ENCODE results near the gene CACNA1E.

GRCh38 chr1:181849071-181849470, 365.8 kb downstream of the CACNA1E start:
- TF ChIP-seq POLR2A (IDR thresholded peaks at IDR 0.05; ENCODE audit: low read depth, low read length) (no peak), CTCF (conservative IDR thresholded peaks at IDR 0.05; ENCODE audit: low read depth, low read length) (no peak), CEBPB (IDR thresholded peaks at IDR 0.05; ENCODE audit: low read depth, low read length) (no peak), SMC3 (IDR thresholded peaks at IDR 0.05; ENCODE audit: low read depth, low read length) (no peak), MAZ (IDR thresholded peaks at IDR 0.05; ENCODE audit: borderline replicate concordance, low read depth, low read length) (no peak), USF2 (IDR thresholded peaks at IDR 0.05; ENCODE audit: low read depth, low read length) (no peak), RFX5 (IDR thresholded peaks at IDR 0.05; ENCODE audit: low read depth, low read length) (no peak)

Data from IMR-90 (cell line).